ENCODE data around the gene ABCC10. TPM values are rescaled to one million over a fixed set of nuclear protein-coding genes. Genes with fewer than 3 reads are reported as not detected.
"Not testable (repeated sequence)": the region's sequence is repeated elsewhere in the genome, so short reads cannot be mapped to it uniquely, and the experiment has no call there.

The ABCC10 gene
- polyA plus RNA-seq, 1 experiment, result 27.8 TPM

DNA sequence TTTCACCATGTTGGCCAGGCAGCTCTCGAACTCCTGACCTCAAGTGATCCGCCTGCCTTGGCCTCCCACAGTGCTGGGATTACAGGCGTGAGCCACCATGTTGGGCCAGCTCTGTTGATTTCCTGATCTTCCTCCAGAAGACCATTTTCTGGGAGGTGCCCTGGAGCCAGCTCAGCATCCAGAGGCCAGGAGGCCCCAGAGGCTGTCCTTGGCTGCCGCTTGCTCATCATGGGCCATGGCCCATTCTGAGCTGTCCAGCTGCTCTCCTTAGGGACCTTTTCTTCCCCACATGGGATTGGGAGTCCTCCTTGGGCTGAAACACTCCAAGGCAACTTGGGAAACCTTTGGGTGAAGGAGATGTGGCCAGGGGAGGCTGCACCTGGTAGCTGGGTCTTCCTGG is 67.4 kb downstream of the ABCC10 start:
- no peak overlapping the region for H3K4me3 ChIP-seq (ENCODE audit: low read depth, low read length)
- TF ChIP-seq, protein P1, sequence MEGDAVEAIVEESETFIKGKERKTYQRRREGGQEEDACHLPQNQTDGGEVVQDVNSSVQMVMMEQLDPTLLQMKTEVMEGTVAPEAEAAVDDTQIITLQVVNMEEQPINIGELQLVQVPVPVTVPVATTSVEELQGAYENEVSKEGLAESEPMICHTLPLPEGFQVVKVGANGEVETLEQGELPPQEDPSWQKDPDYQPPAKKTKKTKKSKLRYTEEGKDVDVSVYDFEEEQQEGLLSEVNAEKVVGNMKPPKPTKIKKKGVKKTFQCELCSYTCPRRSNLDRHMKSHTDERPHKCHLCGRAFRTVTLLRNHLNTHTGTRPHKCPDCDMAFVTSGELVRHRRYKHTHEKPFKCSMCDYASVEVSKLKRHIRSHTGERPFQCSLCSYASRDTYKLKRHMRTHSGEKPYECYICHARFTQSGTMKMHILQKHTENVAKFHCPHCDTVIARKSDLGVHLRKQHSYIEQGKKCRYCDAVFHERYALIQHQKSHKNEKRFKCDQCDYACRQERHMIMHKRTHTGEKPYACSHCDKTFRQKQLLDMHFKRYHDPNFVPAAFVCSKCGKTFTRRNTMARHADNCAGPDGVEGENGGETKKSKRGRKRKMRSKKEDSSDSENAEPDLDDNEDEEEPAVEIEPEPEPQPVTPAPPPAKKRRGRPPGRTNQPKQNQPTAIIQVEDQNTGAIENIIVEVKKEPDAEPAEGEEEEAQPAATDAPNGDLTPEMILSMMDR (IDR thresholded peaks at IDR 0.05; ENCODE audit: insufficient read depth, low read depth, low read length), result no peak
- peaks cover 8% of the 10 kb centered on the region for H3K36me3 ChIP-seq (ENCODE audit: control insufficient read depth, insufficient read depth, low read length)
- CTCF ChIA-PET, result interaction anchor here (1.0 to 10.1 kb wide), 6 partner anchors 10 to 57 kb away, joined by 3 to 136 read pairs (median 13); partner anchors contain the start of genes DLK2 and LRRC73
- no peak for DNase-seq (ENCODE audit: low read depth)
- POLR2A ChIA-PET, result no interaction called here
- no peaks in the 10 kb centered on the region for H3K27me3 ChIP-seq (ENCODE audit: control insufficient read depth, insufficient read depth, low read length)

DNA sequence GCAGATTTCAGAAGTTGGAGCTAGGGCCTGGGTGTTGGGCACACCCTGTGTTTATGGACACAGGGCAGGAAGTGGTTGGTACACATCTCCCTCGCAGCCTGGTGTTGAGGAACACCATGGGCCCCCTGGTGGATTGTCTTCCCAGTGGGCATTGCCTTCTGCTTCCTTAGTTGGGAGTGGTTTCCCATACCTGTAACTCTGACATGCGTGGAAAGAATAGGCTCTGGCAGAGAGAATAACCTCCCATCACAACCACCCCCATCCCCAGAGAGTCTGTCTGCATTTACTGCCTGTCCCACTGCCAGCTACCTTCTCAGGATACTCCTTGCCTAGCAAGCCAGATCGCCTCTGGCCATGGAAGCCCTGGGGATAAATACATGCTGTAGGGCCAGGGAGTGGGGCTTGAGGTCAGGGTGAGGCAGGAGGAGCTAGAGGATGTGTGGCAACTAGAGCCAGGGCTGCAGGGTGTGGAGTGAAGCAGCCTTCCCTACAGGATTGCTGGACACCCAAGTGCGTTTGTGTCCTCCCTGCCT is 68.1 kb downstream of the ABCC10 start:
- ChIA-PET CTCF (interaction anchor here (1.0 to 10.1 kb wide), 17 partner anchors 11 to 233 kb away, joined by 3 to 136 read pairs (median 5); partner anchors contain the start of genes DLK2 and LRRC73), POLR2A (no interaction called here)
- no peak for DNase-seq (ENCODE audit: low read depth)
- Histone ChIP-seq H3K4me3 (ENCODE audit: low read depth, low read length) (no peak overlapping the region), H3K36me3 (ENCODE audit: control insufficient read depth, insufficient read depth, low read length) (peaks cover 13% of the 10 kb centered on the region), H3K27me3 (ENCODE audit: control insufficient read depth, insufficient read depth, low read length) (no peaks in the 10 kb centered on the region)
- TF ChIP-seq, protein P1 (IDR thresholded peaks at IDR 0.05; ENCODE audit: insufficient read depth, low read depth, low read length), result peak; percentile 43

DNA sequence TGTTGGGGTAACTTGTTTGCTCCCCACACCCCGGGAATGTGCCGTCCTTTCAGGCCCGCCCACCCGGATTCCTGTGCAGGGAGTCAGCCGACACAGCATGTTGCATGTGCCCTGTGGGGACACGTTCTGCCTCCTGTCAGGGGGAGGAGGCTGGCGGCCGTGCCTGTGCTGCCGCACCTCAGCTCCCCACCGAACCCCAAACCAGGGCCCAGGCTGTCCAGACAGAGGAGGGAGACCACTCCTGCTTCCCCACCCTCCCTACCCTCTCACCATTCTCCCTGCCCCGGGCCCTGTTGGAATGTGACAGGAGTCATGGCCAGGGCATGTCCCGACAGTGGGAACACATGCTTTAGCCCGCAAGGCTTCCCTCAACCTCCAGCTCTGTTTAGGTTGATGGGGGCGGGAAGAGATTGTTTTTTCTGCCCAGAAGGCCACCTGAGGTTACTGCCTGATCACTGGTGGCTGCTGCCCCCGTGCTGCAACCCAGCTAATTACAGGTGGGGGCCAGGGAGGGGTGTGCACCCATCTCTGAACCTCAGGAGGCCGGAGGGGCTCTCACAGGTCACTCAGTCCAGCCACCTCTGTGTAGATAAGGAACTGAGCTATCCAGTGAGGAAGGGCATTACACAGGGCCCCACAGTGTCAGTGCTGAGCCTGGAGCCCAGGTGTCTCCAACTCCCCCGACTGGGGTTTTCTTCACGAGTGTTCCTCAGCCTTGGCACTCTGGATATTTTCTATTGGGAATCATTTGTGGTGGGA is 69.2 kb downstream of the ABCC10 start:
- TF ChIP-seq, protein P1 (IDR thresholded peaks at IDR 0.05; ENCODE audit: insufficient read depth, low read depth, low read length), result peak; percentile 76
- Histone ChIP-seq H3K36me3 (ENCODE audit: control insufficient read depth, insufficient read depth, low read length) (peaks cover 19% of the 10 kb centered on the region), H3K4me3 (ENCODE audit: low read depth, low read length) (no peak overlapping the region), H3K27me3 (ENCODE audit: control insufficient read depth, insufficient read depth, low read length) (no peaks in the 10 kb centered on the region)
- POLR2A ChIA-PET, result interaction anchor here (0.6 kb wide), 1 partner anchor 10 kb away, joined by 4 read pairs; no protein-coding TSS in a partner anchor
- no peak for DNase-seq (ENCODE audit: low read depth)
- CTCF ChIA-PET, result interaction anchor here (0.5 to 10.1 kb wide), 32 partner anchors 11 to 269 kb away, joined by 3 to 136 read pairs (median 4); partner anchors contain the start of genes DLK2, DNPH1 and LRRC73

DNA sequence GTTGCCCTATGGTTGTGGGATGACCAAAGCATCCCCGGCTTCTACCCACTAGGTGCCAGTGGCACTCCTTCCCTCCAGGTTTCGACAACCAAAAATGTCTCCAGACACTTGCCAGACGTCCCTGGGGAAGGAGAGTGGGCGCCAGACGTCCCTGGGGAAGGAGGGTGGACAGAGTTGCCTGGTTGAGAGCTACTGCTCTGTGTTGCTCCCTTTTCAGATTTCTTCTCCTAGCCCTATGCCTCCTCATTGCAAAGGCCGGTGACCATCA is 69.7 kb downstream of the ABCC10 start:
- TF ChIP-seq, protein P1 (IDR thresholded peaks at IDR 0.05; ENCODE audit: insufficient read depth, low read depth, low read length), result no peak
- Histone ChIP-seq H3K27me3 (ENCODE audit: control insufficient read depth, insufficient read depth, low read length) (no peaks in the 10 kb centered on the region), H3K4me3 (ENCODE audit: low read depth, low read length) (no peak overlapping the region), H3K36me3 (ENCODE audit: control insufficient read depth, insufficient read depth, low read length) (peaks cover 19% of the 10 kb centered on the region)
- CTCF ChIA-PET, result interaction anchor here (0.5 to 10.1 kb wide), 23 partner anchors 11 to 269 kb away, joined by 3 to 136 read pairs (median 5); partner anchors contain the start of genes DLK2, DNPH1 and LRRC73
- DNase-seq (ENCODE audit: low read depth), result no peak
- POLR2A ChIA-PET, result interaction anchor here (0.6 kb wide), 1 partner anchor 9 kb away, joined by 4 read pairs; no protein-coding TSS in a partner anchor

DNA sequence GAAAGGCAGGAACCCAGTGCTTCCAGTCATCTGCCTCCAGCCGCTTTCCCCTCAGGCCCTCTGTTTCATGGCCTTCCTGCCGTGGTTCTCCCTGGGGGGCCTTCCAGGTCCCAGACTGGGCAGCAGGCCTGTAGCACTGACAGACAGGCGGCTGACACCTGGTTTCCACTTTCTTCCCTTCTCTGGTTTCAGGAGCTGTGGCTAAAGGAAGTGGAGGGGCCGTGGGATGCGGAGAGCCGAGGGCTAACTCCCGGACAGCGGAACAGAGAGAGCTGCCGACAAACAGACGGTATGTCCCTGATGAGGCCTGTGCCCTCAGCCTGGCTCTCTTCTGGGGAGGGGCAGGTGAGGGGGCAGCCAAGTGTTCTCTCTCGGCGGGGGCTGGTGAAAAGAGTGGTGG is 70.3 kb downstream of the ABCC10 start:
- peaks cover 25% of the 10 kb centered on the region for H3K36me3 ChIP-seq (ENCODE audit: control insufficient read depth, insufficient read depth, low read length)
- POLR2A ChIA-PET, result no interaction called here
- no peak for DNase-seq (ENCODE audit: low read depth)
- TF ChIP-seq, protein P1 (IDR thresholded peaks at IDR 0.05; ENCODE audit: insufficient read depth, low read depth, low read length), result no peak
- CTCF ChIA-PET, result interaction anchor here (1.1 to 10.1 kb wide), 9 partner anchors 10 to 235 kb away, joined by 3 to 136 read pairs (median 8); partner anchors contain the start of genes DLK2 and LRRC73
- H3K4me3 ChIP-seq (ENCODE audit: low read depth, low read length), result no peak overlapping the region
- H3K27me3 ChIP-seq (ENCODE audit: control insufficient read depth, insufficient read depth, low read length), result no peaks in the 10 kb centered on the region

DNA sequence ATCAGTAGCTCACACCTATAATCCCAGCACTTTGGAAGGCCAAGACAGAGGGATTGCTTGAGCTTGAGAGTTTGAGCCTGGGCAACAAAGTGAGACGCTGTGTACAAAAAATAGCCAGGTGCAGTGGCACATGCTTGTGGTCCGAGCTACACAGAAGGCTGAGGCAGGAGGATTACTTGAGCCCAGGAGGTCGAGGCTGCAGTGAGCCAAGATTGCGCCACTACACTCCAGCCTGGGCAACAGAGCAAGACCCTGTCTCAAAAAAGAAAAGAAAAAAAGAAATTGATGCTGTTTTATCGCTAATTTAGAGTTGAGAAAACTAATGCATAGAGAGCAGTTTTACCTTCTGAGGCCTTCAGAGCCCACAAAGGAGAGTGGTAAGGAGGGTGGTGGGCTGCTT is 71.0 kb downstream of the ABCC10 start:
- H3K4me3 ChIP-seq (ENCODE audit: low read depth, low read length); H3K27me3 ChIP-seq (ENCODE audit: control insufficient read depth, insufficient read depth, low read length); POLR2A ChIA-PET; DNase-seq (ENCODE audit: low read depth): not testable (repeated sequence)
- H3K36me3 ChIP-seq (ENCODE audit: control insufficient read depth, insufficient read depth, low read length), result peaks cover 29% of the 10 kb centered on the region
- CTCF ChIA-PET, result interaction anchor here (0.8 to 10.1 kb wide), 3 partner anchors 9 to 57 kb away, joined by 3 to 136 read pairs (median 87); partner anchors contain the start of genes DLK2 and LRRC73

Data from BJ (cell line).